SK-N-MC (cell line): ENCODE results near the gene HOXA3.

ENCODE experiments used
- DNase-seq: peaks from one replicate; pipeline ENCODE4 v3.0.0-alpha.2; 2011; ENCODE audit warnings: low read depth, low spot score
- H3K27ac ChIP-seq: fragments of 200-600 bp; sonication (generic); 2 replicates; pipeline ENCODE4 v1.5.1; 2016; ENCODE audit warnings: mixed run types
- H3K36me3 ChIP-seq: fragments of 200-600 bp; sonication (generic); 2 replicates; pipeline ENCODE4 v1.6.1; 2017; ENCODE audit warnings: antibody characterized with exemption, low read length, mixed read lengths; ENCODE audit not compliant: insufficient read depth
- H3K4me3 ChIP-seq: fragments of 200-600 bp; sonication (generic); 2 replicates; pipeline ENCODE4 v1.5.1; 2016
- H3K9ac ChIP-seq: fragments of 200-600 bp; sonication (generic); 2 replicates; pipeline ENCODE4 v1.8.0; 2017; ENCODE audit warnings: mixed run types, mixed read lengths; ENCODE audit not compliant: insufficient read length
- H3K9me3 ChIP-seq: fragments of 200-600 bp; sonication (generic); 2 replicates; pipeline ENCODE4 v1.6.1; 2017; ENCODE audit warnings: low read depth, mild to moderate bottlenecking, antibody characterized with exemption, low read length, moderate library complexity, mixed read lengths
- EZH2 ChIP-seq: fragments of 200-600 bp; sonication (generic); IDR thresholded peaks from one replicate; pipeline ENCODE4 v1.6.1; 2017; ENCODE audit warnings: antibody characterized with exemption
- FOXP2 ChIP-seq: optimal IDR thresholded peaks from 2 replicates; pipeline ENCODE3; 2011; ENCODE audit warnings: mild to moderate bottlenecking, moderate library complexity; ENCODE audit not compliant: insufficient read depth; ENCODE audit errors: extremely low read length, control extremely low read depth
- POLR2AphosphoS5 ChIP-seq: IDR thresholded peaks from 2 replicates; pipeline ENCODE4 v1.6.1; 2012; ENCODE audit warnings: mild to moderate bottlenecking, low read depth, low read length, borderline replicate concordance

HOXA3 gene

GRCh38 chr7:27173956-27174873 lies 21.8 kb upstream of the HOXA3 start, which contains the start of gene HOXA10:
HOXA10 (minus strand) TSS chr7:27174320; CDS start chr7:27174306, 14 bp downstream.
- peak within 1 kb of the TSS; percentile 77 for H3K9ac ChIP-seq
- no peaks in the 10 kb centered on the region for H3K36me3 ChIP-seq
- no peak within 1 kb of the TSS for H3K27ac ChIP-seq
- peak within 1 kb of the TSS; percentile 81 for H3K4me3 ChIP-seq
- no peak for DNase-seq
- no peaks in the 10 kb centered on the region for H3K9me3 ChIP-seq
- TF ChIP-seq POLR2AphosphoS5: no peak

GRCh38 chr7:27173511-27173955 lies 21.1 kb upstream of the HOXA3 start:
- DNase-seq: no peak
- Histone ChIP-seq H3K9me3 (no peaks in the 10 kb centered on the region), H3K4me3 (peak overlapping the region; percentile 81), H3K36me3 (no peaks in the 10 kb centered on the region), H3K9ac (peak overlapping the region; percentile 77), H3K27ac (no peak overlapping the region)
- TF ChIP-seq EZH2 (no peak), FOXP2 (no peak), POLR2AphosphoS5 (no peak)

GRCh38 chr7:27172823-27173510 lies 20.6 kb upstream of the HOXA3 start:
- no peak for DNase-seq
- Histone ChIP-seq H3K36me3 (no peaks in the 10 kb centered on the region), H3K9ac (peak overlapping the region; percentile 77), H3K4me3 (peak overlapping the region; percentile 81), H3K9me3 (no peaks in the 10 kb centered on the region), H3K27ac (no peak overlapping the region)
- TF ChIP-seq FOXP2 (no peak), POLR2AphosphoS5 (no peak; the same call in 1 of the 2 replicates), EZH2 (no peak)

DNA sequence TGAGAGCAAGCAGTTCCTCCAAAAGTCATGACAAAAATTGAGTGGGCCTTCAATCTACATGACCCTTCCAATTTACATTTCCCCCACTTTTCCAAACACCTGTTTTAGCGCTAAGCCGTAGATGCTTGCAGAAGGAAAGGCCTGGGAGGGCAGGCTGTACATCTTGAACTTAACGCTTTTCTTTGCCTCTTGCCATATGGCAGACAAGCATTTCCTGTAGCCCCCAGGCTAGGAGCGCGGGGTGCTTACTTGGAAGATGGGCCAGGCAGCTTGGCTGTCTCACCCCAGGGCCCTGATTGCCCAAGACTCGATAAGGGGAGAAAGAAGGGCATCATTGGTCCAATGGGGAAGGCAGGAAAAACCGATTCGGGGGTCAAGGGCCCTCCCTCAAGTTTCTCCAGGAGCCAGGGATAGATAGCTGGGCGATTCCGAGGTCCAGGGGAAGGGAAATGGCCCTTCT lies 20.0 kb upstream of the HOXA3 start:
- H3K36me3 ChIP-seq: no peaks in the 10 kb centered on the region
- DNase-seq: peak; percentile 12
- H3K9me3 ChIP-seq: no peaks in the 10 kb centered on the region
- H3K27ac ChIP-seq: no peak overlapping the region
- no peak for TF ChIP-seq EZH2
- TF ChIP-seq POLR2AphosphoS5: no peak
- TF ChIP-seq FOXP2: no peak
- H3K9ac ChIP-seq: peak overlapping the region; percentile 77
- peak overlapping the region; percentile 81 for H3K4me3 ChIP-seq

- no peak overlapping the region for H3K9ac ChIP-seq
- no peak overlapping the region for H3K27ac ChIP-seq
- no peaks in the 10 kb centered on the region for H3K36me3 ChIP-seq
- no peak for DNase-seq
- peak overlapping the region; percentile 81 for H3K4me3 ChIP-seq
- TF ChIP-seq FOXP2 (no peak), POLR2AphosphoS5 (no peak), EZH2 (no peak)
- no peaks in the 10 kb centered on the region for H3K9me3 ChIP-seq
These were observed 19.4 kb upstream of the HOXA3 start for GRCh38 chr7:27171637-27172314.

DNA sequence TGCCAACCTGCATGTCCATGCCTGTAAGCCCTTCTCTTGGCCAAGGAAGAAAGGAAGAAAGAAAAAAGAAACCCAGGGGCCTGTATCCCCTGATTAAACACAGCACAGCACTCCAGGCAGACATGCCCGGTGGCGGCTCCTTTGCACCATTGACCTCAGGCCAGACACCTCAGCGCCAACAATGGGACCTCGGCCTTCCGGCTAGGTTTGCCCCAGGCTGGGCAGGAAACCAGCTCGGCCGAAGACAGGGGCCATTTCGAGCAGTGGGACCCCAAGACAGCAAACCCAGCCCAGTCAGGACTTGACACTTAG lies 18.9 kb upstream of the HOXA3 start:
- DNase-seq: no peak
- Histone ChIP-seq H3K27ac (no peak overlapping the region), H3K9me3 (no peaks in the 10 kb centered on the region), H3K9ac (no peak overlapping the region), H3K36me3 (no peaks in the 10 kb centered on the region), H3K4me3 (0 out of 2 replicates have a peak overlapping the region, but pooled peaks have one; percentile 12)
- TF ChIP-seq POLR2AphosphoS5: no peak
- no peak for TF ChIP-seq FOXP2
- no peak for TF ChIP-seq EZH2

GRCh38 chr7:27170426-27171324 lies 18.3 kb upstream of the HOXA3 start:
- Histone ChIP-seq H3K9ac (no peak overlapping the region), H3K27ac (no peak overlapping the region), H3K9me3 (no peaks in the 10 kb centered on the region), H3K4me3 (0 out of 2 replicates have a peak overlapping the region, but pooled peaks have one; percentile 9), H3K36me3 (no peaks in the 10 kb centered on the region)
- no peak for TF ChIP-seq POLR2AphosphoS5
- no peak for TF ChIP-seq EZH2
- TF ChIP-seq FOXP2: no peak
- DNase-seq: no peak
